H1 (cell line): ENCODE measurements around the gene CAT. TPM values are rescaled to one million over a fixed set of nuclear protein-coding genes. Genes with fewer than 3 reads are reported as not detected.

Experiments
- CTCF ChIA-PET: fragments of 300-600 bp; sonication (Branson Sonifier 250); formaldehyde crosslinking; loops from one replicate; lab custom pipeline; 2021; ENCODE audit not compliant: partially characterized antibody; lab: Charles Lee
- POLR2A ChIA-PET: fragments of 300-600 bp; sonication (Branson Sonifier 250); formaldehyde crosslinking; loops from one replicate; lab custom pipeline; 2021; ENCODE audit warnings: inconsistent platforms; ENCODE audit not compliant: partially characterized antibody; lab: Charles Lee
- DNase-seq, 2 experiments: peaks; one replicate each; pipeline versions ENCODE4 v3.0.0 to v3.0.0-alpha.2; 2010 to 2022; ENCODE audit warnings: low spot score in 2 of 2, low read depth in 1 of 2, mixed read lengths in 1 of 2
- FAIRE-seq: peaks from 2 replicates; lab custom pipeline; 2011; peaks lifted over from hg19 to GRCh38; lab: Jason Lieb, UNC
- H2AFZ ChIP-seq: 2 replicates; pipeline ENCODE4 v1.8.1; 2012; ENCODE audit warnings: low read length, inconsistent platforms
- H2AK5ac ChIP-seq: 2 replicates; pipeline ENCODE4 v1.6.1; 2013; ENCODE audit warnings: low read depth, low read length
- H2BK120ac ChIP-seq: replicated peaks from 2 replicates; pipeline ENCODE3; 2013; ENCODE audit warnings: low read depth, low read length, inconsistent platforms
- H2BK12ac ChIP-seq: 2 replicates; pipeline ENCODE4 v1.6.1; 2013; ENCODE audit warnings: low read depth, low read length
- H2BK15ac ChIP-seq: 2 replicates; pipeline ENCODE4 v1.6.1; 2013; ENCODE audit warnings: low read length
- H2BK20ac ChIP-seq: 2 replicates; pipeline ENCODE4 v1.6.1; 2013; ENCODE audit warnings: low read length
- H2BK5ac ChIP-seq: 2 replicates; pipeline ENCODE4 v1.6.1; 2013; ENCODE audit warnings: low read depth, low read length
- H3K14ac ChIP-seq: 2 replicates; pipeline ENCODE4 v1.6.1; 2013; ENCODE audit warnings: inconsistent platforms; ENCODE audit not compliant: insufficient read length
- H3K18ac ChIP-seq: 2 replicates; pipeline ENCODE4 v1.6.1; 2013; ENCODE audit warnings: low read length; ENCODE audit errors: extremely low read depth
- H3K23ac ChIP-seq: 2 replicates; pipeline ENCODE4 v1.6.1; 2013; ENCODE audit warnings: inconsistent platforms; ENCODE audit not compliant: insufficient read length
- H3K23me2 ChIP-seq: 2 replicates; pipeline ENCODE4 v1.6.1; 2013; ENCODE audit warnings: low read depth, low read length
- H3K27ac ChIP-seq: 2 replicates; pipeline ENCODE4 v1.6.1; 2011; ENCODE audit warnings: low read depth, low read length, inconsistent platforms
- H3K27me3 ChIP-seq, 4 experiments: replicated peaks in 1 of 4; 1 replicate in 1 of 4; 2 replicates in 3 of 4; pipeline versions ENCODE4 v1.6.1 to v1.8.1; 2011 to 2013; ENCODE audit warnings: low read length in 3 of 4, mild to moderate bottlenecking in 3 of 4, inconsistent platforms in 2 of 4, mixed read lengths in 2 of 4, moderate library complexity in 1 of 4; ENCODE audit not compliant: control insufficient read depth in 3 of 4, insufficient read depth in 3 of 4; ENCODE audit errors: extremely low read depth in 1 of 4
- H3K36me3 ChIP-seq, 4 experiments: 2 replicates each; pipeline versions ENCODE4 v1.6.1 to v1.8.1; 2011 to 2013; ENCODE audit warnings: mild to moderate bottlenecking in 4 of 4, low read length in 3 of 4, moderate library complexity in 2 of 4, control low read depth in 1 of 4, inconsistent platforms in 1 of 4; ENCODE audit not compliant: insufficient read depth in 4 of 4, control insufficient read depth in 2 of 4
- H3K4ac ChIP-seq: replicated peaks from 2 replicates; pipeline ENCODE3; 2013; ENCODE audit warnings: low read length, low read depth, mixed read lengths, inconsistent platforms; ENCODE audit not compliant: insufficient read length
- H3K4me1 ChIP-seq, 4 experiments: replicated peaks in 1 of 4; 1 replicate in 1 of 4; 2 replicates in 3 of 4; pipeline versions ENCODE4 v1.6.1 to v1.8.1; 2011 to 2013; ENCODE audit warnings: low read length in 3 of 4, inconsistent platforms in 2 of 4, mixed read lengths in 1 of 4; ENCODE audit not compliant: insufficient read depth in 4 of 4, control insufficient read depth in 3 of 4
- H3K4me2 ChIP-seq, 2 experiments: 2 replicates each; pipeline versions ENCODE4 v1.6.1 to v1.8.1; 2011 to 2013; ENCODE audit warnings: low read depth in 2 of 2, low read length in 2 of 2, control low read depth in 1 of 2, inconsistent platforms in 1 of 2, mild to moderate bottlenecking in 1 of 2; ENCODE audit not compliant: insufficient read depth in 1 of 2
- H3K4me3 ChIP-seq, 4 experiments: fragments of 200-600, 300-600 bp in 1 of 4; sonication (generic), shearing (Covaris generic), sonication (Bioruptor Twin) in 1 of 4; 2 replicates each; pipeline versions ENCODE4 v1.5.1 to v1.8.1; 2011 to 2016; ENCODE audit warnings: low read length in 4 of 4, low read depth in 3 of 4, control low read depth in 2 of 4, inconsistent platforms in 2 of 4, mild to moderate bottlenecking in 2 of 4, mixed read lengths in 1 of 4, moderate library complexity in 1 of 4; ENCODE audit not compliant: insufficient read depth in 2 of 4; ENCODE audit errors: extremely low read depth in 1 of 4
- H3K56ac ChIP-seq: replicated peaks from 2 replicates; pipeline ENCODE3; 2013; ENCODE audit warnings: low read depth, mild to moderate bottlenecking, mixed read lengths, low read length, inconsistent platforms; ENCODE audit not compliant: insufficient read length
- H3K79me1 ChIP-seq: 2 replicates; pipeline ENCODE4 v1.6.1; 2013; ENCODE audit warnings: low read depth, low read length, control low read depth
- H3K79me2 ChIP-seq, 2 experiments: 2 replicates each; pipeline versions ENCODE4 v1.6.1 to v1.8.1; 2012 to 2013; ENCODE audit warnings: low read length in 2 of 2, mild to moderate bottlenecking in 2 of 2, inconsistent platforms in 1 of 2; ENCODE audit not compliant: insufficient read depth in 2 of 2, control insufficient read depth in 1 of 2
- H3K9ac ChIP-seq, 4 experiments: replicated peaks in 1 of 4; 1 replicate in 1 of 4; 2 replicates in 3 of 4; pipeline versions ENCODE4 v1.6.1 to v1.8.1; 2011 to 2013; ENCODE audit warnings: low read depth in 3 of 4, low read length in 3 of 4, control low read depth in 2 of 4, mild to moderate bottlenecking in 2 of 4, moderate library complexity in 2 of 4, inconsistent platforms in 1 of 4; ENCODE audit errors: extremely low read depth in 1 of 4
- H3K9me3 ChIP-seq, 2 experiments: 2 replicates each; pipeline versions ENCODE4 v1.6.1 to v1.8.1; 2012 to 2013; ENCODE audit warnings: mild to moderate bottlenecking in 2 of 2, moderate library complexity in 2 of 2, control low read depth in 1 of 2, inconsistent platforms in 1 of 2, low read depth in 1 of 2, low read length in 1 of 2, mixed read lengths in 1 of 2; ENCODE audit not compliant: insufficient read depth in 2 of 2
- H4K20me1 ChIP-seq, 2 experiments: replicated peaks in 1 of 2; 2 replicates each; pipeline versions ENCODE3 to v1.8.1; 2011 to 2013; ENCODE audit warnings: inconsistent platforms in 2 of 2, low read length in 2 of 2, mild to moderate bottlenecking in 1 of 2; ENCODE audit not compliant: insufficient read depth in 2 of 2, control insufficient read depth in 1 of 2
- H4K5ac ChIP-seq: 2 replicates; pipeline ENCODE4 v1.6.1; 2013; ENCODE audit warnings: low read length, low read depth, mixed read lengths, inconsistent platforms; ENCODE audit not compliant: insufficient read length
- H4K8ac ChIP-seq: 2 replicates; pipeline ENCODE4 v1.8.0; 2013; ENCODE audit warnings: mild to moderate bottlenecking, moderate library complexity, low read length, inconsistent platforms; ENCODE audit not compliant: insufficient read depth; ENCODE audit errors: extremely low read depth
- H4K91ac ChIP-seq: replicated peaks from 2 replicates; pipeline ENCODE3; 2013; ENCODE audit warnings: low read length, mixed read lengths, inconsistent platforms; ENCODE audit not compliant: insufficient read length
- ATF2 ChIP-seq: IDR thresholded peaks from 2 replicates; pipeline ENCODE4 v1.6.1; 2012; ENCODE audit warnings: low read length, inconsistent platforms
- BACH1 ChIP-seq: IDR thresholded peaks from 2 replicates; pipeline ENCODE4 v1.6.1; 2012; ENCODE audit warnings: low read length, improper control_type of control experiment
- CTBP2 ChIP-seq: IDR thresholded peaks from 2 replicates; pipeline ENCODE4 v1.7.0; 2011; ENCODE audit warnings: borderline replicate concordance, mild to moderate bottlenecking, moderate library complexity, mixed read lengths, low read length; ENCODE audit not compliant: insufficient read depth, insufficient read length
- EGR1 ChIP-seq: IDR thresholded peaks from 2 replicates; pipeline ENCODE4 v1.6.1; 2011; ENCODE audit warnings: low read depth, low read length, borderline replicate concordance
- EP300 ChIP-seq, 2 experiments: IDR thresholded peaks; 1 replicate in 1 of 2; 2 replicates in 1 of 2; pipeline ENCODE4 v1.6.1; 2011 to 2012; ENCODE audit warnings: low read depth in 2 of 2, low read length in 2 of 2, mild to moderate bottlenecking in 2 of 2, borderline replicate concordance in 1 of 2, inconsistent platforms in 1 of 2, moderate library complexity in 1 of 2
- NRF1 ChIP-seq: IDR thresholded peaks from 2 replicates; pipeline ENCODE4 v1.6.1; 2011; ENCODE audit warnings: mild to moderate bottlenecking, low read depth, low read length, improper control_type of control experiment
- PHF8 ChIP-seq: fragments of 200-600 bp; sonication (generic); conservative IDR thresholded peaks from 2 replicates; pipeline ENCODE4 v1.7.1; 2012; ENCODE audit warnings: low read depth, mild to moderate bottlenecking, inconsistent platforms, low read length, moderate library complexity
- SAP30 ChIP-seq: fragments of 300-600 bp; sonication (generic); IDR thresholded peaks from 2 replicates; pipeline ENCODE4 v1.7.1; 2012; ENCODE audit warnings: low read length, moderate library complexity, mild to moderate bottlenecking, inconsistent platforms; ENCODE audit not compliant: insufficient read depth, insufficient replicate concordance
- SRF ChIP-seq: IDR thresholded peaks from 2 replicates; pipeline ENCODE4 v1.6.1; 2011; ENCODE audit warnings: mild to moderate bottlenecking, low read depth, low read length, moderate library complexity
- TAF1 ChIP-seq: IDR thresholded peaks from 2 replicates; pipeline ENCODE4 v1.6.1; 2011; ENCODE audit warnings: mild to moderate bottlenecking, low read depth, low read length
- TBP ChIP-seq: IDR thresholded peaks from 2 replicates; pipeline ENCODE4 v1.6.1; 2011; ENCODE audit warnings: low read depth, low read length, improper control_type of control experiment
- WGBS, 2 experiments: shearing (Covaris generic) in 1 of 2; methylation state at CpG; one replicate each; pipeline versions ENCODE4 v1.1.6 to v1.1.7; 2013 to 2015; ENCODE audit warnings: low lambda C conversion rate in 2 of 2, mixed read lengths in 2 of 2, inconsistent platforms in 1 of 2, low coverage in 1 of 2, missing lambda C conversion rate in 1 of 2; ENCODE audit not compliant: insufficient replicate concordance in 2 of 2, insufficient coverage in 1 of 2, insufficient read length in 1 of 2; ENCODE audit errors: extremely low coverage in 1 of 2, missing lambda C conversion rate in 1 of 2; 5-methylcytosine and 5-hydroxymethylcytosine counted together
- polyA plus RNA-seq, 7 experiments: library from polyadenylated mRNA; depleted of rRNA in 3 of 7; stranded (reverse) in 5 of 7; unstranded in 2 of 7; fragments of >200 nt in 5 of 7; fragments of 200-250 nt in 2 of 7; gene quantifications; 1 replicate in 5 of 7; 2 replicates in 1 of 7; 4 replicates in 1 of 7; pipeline versions ENCODE4 v1.2.1 to v1.2.3, GENCODE V29; 2011 to 2013; ENCODE audit warnings: missing spikeins in 2 of 7, mixed read lengths in 2 of 7
- total RNA-seq: library from RNA; stranded (reverse); fragmentation: NEBNext Ultra II Directional; extraction: Animal tissue kit (Norgen Biotek cat#: 25700); gene quantifications from 2 replicates; pipeline ENCODE4 v1.2.1, GENCODE V29; 2021

The CAT gene
- total and polyA plus RNA-seq, 2 of the 8 experiments (the other 6 are each of a cell fraction or from before 2014, with no cell fraction given) = 9.6 to 15.0 TPM

GRCh38 chr11:34483106-34483874, 44.6 kb downstream of the CAT start:
- no peak overlapping the region for H2AK5ac ChIP-seq
- TF ChIP-seq PHF8 (no peak), BACH1 (no peak), SRF (no peak), SAP30 (no peak), EGR1 (no peak), CTBP2 (no peak), EP300 (IDR thresholded peaks at IDR 0.05; ENCODE audit: borderline replicate concordance in 1 of 2, low read depth in 2 of 2, low read length in 2 of 2) (no peak), TAF1 (no peak), TBP (no peak), ATF2 (no peak), NRF1 (no peak)

More at GRCh38 chr11:34483106-34483874, 44.6 kb downstream of the CAT start:
- no peak overlapping the region for H2BK20ac ChIP-seq
- no peak overlapping the region for H3K14ac ChIP-seq
- CTCF ChIA-PET = interaction anchor here (1.0 to 1.6 kb wide), 2 partner anchors 9 to 15 kb away, joined by 3 to 4 read pairs; no protein-coding TSS in a partner anchor
- WGBS, 2 experiments = 78% methylated on average over 9 of the region's 9 CpGs; no CpG with 5 or more reads in 1 of the 2 experiments
- no peaks in the 10 kb centered on the region for H3K27me3 ChIP-seq
- no peak overlapping the region for H3K4ac ChIP-seq
- H4K91ac ChIP-seq = no peak overlapping the region
- no peak overlapping the region for H3K56ac ChIP-seq
- no peak for FAIRE-seq
- no peak overlapping the region for H3K9ac ChIP-seq
- DNase-seq = no peak
- H3K4me3 ChIP-seq = no peak overlapping the region
- no peak overlapping the region for H3K18ac ChIP-seq
- H4K5ac ChIP-seq = no peak overlapping the region
- no peak overlapping the region for H3K4me2 ChIP-seq
- no peak overlapping the region for H3K27ac ChIP-seq
- no peak overlapping the region for H2BK15ac ChIP-seq
- no peaks in the 10 kb centered on the region for H3K23me2 ChIP-seq
- H3K4me1 ChIP-seq = no peaks in the 10 kb centered on the region
- H4K8ac ChIP-seq = no peak overlapping the region
- POLR2A ChIA-PET = no interaction called here
- no peak overlapping the region for H2AFZ ChIP-seq
- H4K20me1 ChIP-seq = no peaks in the 10 kb centered on the region
- no peak overlapping the region for H2BK5ac ChIP-seq
- H3K23ac ChIP-seq = no peak overlapping the region
- H3K79me1 ChIP-seq = no peaks in the 10 kb centered on the region
- no peak overlapping the region for H2BK120ac ChIP-seq
- no peaks in the 10 kb centered on the region for H3K79me2 ChIP-seq
- no peak overlapping the region for H2BK12ac ChIP-seq
- no peaks in the 10 kb centered on the region for H3K36me3 ChIP-seq
- no peaks in the 10 kb centered on the region for H3K9me3 ChIP-seq
